Kidney glomerular epithelial cell (primary cell): ENCODE measurements around the gene KCNF1.

ENCODE experiments used
- DNase-seq: peaks from one replicate; lab custom pipeline; 2025; lab: John Stamatoyannopoulos, UW

KCNF1 gene

DNA sequence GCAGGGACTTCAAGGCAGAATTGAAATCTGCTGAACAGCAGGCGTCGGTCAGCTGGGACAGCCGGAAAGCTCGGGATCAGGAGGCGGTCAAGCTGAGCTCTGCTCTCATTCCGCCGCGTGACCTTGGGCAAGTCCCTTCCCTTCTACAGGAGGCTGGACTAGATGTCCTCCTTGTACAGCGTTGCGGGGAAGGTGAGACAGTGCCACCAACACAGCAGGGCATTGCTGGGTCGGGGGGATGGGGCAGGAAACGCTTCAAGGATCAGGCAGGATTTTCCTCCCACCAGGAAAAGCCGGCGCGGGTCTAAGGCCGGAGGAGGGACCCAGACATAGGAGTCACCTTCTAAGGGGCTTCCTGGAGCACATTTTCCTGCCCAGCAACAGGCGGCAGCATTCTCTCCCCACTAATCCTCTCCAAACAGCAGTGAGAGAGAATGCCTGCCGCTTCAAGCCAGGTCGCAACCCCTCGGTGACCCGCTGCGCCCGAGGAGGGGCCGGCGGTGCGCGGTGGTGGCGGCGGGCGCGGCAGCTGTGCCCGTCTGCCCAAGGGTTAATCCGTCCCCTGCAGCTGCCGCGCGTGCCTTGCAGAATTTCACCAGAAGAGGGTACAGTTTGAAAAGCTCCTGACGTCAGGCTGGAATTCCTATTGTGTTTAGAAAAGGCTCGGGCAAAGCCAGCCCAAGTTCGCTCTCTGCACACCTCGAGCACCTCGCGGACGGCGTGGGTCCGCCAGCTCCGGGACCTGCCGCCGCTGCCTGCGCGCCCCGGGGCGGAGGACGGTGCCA lies at the start of gene KCNF1:
Gene KCNF1, plus strand, starts transcription at position 644 of the 785 bp plus-strand sequence. CDS start 493 bp downstream, outside the sequence.
- peak; percentile 25 for DNase-seq

GRCh38 chr2:10862330-10862729 lies 49.4 kb upstream of the KCNF1 start:
- no peak for DNase-seq

GRCh38 chr2:10863047-10863446 lies 48.7 kb upstream of the KCNF1 start:
- no peak for DNase-seq

DNA sequence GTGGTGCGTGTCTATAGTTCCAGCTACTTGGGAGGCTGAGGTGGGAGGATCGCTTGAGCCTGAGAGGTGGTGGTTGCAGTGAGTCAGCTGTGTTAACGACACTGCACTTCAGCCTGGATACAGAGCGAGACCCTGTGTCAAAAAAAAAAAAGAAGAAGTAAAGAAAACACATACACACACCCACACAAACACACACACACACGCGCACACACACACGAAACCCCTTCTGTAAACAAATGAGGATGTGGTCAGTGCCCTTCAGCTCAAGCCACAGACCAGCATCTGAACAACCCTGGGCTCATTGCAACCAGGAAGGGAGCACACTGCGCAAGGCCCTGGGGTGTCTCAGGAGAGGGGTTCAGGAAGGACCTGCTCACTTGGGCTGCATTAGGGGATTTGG lies 47.9 kb upstream of the KCNF1 start:
- DNase-seq, result no peak

- DNase-seq, result no peak
These were observed 47.5 kb upstream of the KCNF1 start for GRCh38 chr2:10864251-10864650.

DNA sequence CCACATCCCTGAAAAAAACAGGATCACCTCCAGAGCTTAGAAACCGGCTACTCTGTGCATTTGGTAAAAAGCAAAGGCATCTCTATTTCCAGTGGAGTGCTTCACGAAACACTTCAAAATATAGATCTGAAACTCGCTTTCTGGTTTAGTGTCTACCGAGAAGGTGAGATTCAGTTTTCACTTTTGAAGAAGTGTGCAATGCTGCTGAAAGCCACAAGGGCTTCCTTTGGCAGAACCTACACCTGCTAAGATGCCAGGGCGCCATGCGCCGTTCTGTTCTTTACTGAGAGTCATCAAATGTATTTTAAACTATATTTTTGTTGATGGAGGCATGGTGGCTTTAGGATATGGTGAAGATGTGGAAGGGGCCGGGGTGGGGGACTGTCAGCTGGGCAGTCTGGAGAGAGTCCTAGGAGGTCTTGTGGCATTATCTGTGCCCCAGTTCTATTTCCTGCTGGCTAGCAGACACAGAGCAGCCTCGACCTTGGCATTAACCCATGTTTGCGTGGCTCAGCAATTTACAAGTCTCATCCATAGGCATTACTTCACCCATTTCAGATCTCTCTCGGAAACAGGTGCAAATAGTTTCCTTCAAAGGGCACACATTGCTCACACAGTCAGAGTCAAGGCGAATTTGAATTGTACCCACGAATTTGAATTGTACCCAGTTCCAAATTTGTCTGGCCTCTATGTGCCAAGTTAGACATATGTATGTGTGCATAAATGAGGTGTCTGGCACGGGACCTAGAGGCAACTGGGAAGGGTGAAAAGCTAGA lies 46.7 kb upstream of the KCNF1 start:
- DNase-seq, result no peak

DNA sequence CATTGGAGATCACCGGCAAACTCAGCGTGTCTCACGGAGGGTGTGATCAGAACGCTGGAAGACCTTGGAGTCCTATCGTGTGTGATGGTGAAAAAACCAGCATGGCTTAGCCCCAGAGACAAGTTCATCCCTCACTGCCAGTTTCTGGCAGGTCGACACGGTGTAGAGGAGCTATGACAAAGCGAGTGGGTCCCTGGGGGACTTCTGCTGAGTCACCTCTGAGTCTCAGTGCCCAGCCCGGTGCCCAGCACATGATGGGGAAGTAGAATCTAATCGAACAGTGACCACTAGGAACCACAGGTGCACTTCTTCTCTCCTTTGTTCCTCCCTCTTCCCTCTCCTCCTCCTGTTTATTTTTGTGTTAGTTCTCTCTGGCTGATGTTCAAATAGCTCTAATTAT lies 45.9 kb upstream of the KCNF1 start:
- no peak for DNase-seq

DNA sequence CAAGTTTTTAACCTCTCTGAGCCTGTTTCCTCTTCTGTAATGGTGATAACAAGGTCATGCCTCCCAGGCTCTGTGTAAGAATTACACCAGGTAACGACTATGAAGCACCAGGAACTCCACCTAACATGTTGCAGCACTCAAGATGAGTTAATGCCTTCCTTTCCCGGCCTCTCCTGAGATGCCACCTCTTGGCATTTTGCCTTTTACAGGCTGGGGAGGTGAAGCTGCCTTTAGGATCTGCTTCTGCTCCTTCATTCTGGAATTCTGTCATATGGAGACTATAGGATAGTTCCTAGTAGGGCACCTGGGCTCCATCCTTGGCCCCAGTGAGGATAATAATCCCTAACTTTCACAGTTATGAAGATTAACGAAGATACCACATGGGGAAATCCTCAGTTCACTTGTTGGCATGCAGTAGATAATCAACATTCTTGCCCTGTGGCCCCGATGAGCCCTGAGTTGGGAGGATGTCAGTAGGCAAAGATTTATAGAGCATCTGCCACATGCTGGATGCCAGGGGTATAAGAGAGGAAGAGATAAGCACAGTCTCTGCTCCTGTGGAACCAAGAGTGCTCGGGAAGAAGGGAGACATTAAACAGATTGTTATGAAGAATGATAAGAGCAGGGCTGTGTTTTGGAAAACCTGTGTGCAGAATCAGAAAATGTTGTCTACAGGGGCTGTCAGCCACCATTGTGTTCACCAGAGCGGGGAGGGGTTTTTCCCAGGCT lies 43.9 kb upstream of the KCNF1 start:
- DNase-seq, result no peak

DNA sequence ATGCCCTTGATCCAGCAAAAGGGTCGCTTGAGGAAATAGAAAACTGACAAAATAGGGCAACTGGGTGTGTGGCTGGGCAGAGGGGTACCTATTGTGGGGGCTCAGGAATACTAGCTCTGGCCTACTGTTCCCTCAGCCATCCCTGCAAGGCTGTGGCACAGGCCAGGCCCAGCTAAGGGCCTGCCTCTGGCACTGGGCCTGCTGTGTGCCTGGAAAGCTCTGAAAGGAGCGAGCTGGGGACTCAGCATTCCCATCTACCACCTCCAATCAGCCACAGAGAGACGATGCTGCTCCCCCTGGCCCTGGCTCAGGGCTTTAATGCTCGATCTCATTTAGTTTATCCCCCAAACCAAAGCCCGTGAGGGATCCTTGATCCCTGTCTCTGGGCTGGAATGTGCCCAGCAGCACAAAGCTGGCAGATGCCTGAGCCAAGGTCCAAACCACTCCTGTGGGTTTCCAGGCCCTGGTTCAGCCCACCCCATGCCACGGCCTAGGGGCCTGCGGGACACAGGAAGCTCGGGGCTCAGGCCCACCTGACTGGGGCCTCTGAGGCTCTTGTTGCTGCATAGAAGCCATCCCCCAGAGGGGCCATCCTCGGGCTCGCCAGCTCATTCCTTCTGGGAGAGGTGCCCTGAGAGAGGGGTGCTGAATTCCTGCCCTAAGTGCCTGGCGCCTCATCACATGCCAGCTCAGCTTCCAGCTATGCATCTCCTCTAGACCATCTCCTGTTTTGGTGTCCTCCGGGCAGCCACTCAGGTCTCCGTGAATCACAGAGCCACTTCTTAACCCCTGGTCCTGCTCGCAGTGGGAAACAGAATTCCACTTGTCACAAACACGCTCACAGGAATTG lies 43.0 kb upstream of the KCNF1 start:
- DNase-seq, result peak; percentile 26

DNA sequence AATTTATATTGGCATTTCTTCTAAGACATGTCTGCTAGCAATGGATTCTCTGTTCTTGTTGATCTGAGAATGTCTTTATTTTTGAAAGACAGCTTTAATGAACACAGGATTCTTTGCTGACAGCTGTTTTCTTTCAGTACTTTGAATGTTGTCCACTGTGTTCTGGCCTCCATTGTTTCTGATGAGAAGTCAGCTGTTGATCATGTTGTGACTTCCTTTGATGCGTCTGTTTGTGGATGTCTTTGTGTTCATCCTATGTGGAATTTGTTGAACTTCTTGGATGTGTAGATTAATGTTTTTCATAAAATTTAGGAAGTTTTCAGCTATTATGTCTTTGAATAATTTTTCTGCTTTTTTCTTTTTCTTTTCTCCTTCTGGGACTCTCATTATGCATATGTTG lies 39.8 kb upstream of the KCNF1 start:
- no peak for DNase-seq

DNA sequence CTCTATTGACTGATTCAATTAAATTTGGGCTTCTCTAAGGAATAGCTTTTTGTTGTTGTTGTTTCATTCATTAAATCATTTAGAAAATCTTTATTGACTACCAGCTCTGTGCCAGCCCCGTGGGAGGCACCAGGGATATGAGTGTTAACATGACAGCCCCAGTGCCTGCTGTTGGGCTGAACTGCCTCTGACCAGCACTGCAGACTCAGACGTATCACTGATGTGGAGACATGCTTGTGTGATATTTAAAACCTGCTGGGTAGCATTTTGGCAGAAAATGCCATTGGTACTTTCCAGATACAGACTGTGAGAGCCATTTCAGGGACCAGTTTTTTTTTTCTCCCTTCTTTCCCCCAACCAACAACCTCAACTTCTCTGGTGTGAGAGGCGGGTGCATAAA lies 38.6 kb upstream of the KCNF1 start:
- no peak for DNase-seq

DNA sequence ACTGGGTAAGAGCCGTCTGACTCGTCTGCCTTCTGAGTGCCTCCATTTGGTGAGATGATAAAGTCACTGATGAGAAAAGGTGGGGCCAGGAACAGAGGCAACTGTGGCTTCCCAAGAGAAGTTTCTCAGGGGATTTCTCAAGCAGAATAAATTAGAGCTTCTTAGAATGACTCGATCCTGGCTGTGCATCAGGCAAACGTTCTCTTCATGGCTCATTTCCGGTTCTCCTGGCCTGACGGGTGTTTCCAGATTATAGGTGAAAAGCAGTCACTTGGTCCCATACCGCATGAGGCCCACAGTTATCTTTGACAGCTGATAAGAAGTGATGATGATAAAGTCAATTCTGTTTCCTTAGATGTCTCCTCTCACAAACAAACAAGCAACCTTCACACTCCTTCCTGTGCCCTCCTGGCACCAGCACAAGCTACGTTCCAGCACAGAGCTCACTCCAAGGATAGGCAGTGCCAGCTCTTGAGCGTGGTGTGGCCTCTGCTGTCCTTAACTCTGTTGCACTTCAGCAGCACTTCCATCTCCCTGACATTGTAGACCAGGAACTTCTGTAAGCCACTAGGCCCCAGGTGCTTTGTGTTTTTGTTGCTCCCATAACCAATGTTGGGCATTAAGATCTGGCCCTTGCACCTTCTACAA lies 37.8 kb upstream of the KCNF1 start:
- no peak for DNase-seq

DNA sequence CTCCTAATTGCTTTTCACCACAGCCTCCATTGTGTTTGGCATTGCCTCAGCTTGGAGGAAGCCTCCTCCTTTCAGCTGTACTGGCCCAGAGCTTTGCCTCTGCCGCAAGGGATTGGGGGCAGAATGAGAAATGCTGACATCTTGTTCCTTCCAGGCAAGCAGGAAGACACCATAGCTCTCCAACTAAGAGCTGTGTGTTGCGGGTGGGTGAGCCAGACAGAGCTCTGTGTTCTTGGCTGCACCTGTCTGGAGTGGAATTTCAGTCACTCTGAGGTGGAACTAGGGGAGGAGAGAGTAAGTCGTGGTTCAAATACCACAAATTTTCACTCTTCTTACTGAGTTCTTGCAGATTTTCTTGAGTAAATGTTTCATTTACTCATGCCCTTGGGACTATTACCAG lies 36.6 kb upstream of the KCNF1 start:
- no peak for DNase-seq

GRCh38 chr2:10876394-10876793 lies 35.3 kb upstream of the KCNF1 start:
- no peak for DNase-seq

GRCh38 chr2:10876963-10877362 lies 34.8 kb upstream of the KCNF1 start:
- no peak for DNase-seq

DNA sequence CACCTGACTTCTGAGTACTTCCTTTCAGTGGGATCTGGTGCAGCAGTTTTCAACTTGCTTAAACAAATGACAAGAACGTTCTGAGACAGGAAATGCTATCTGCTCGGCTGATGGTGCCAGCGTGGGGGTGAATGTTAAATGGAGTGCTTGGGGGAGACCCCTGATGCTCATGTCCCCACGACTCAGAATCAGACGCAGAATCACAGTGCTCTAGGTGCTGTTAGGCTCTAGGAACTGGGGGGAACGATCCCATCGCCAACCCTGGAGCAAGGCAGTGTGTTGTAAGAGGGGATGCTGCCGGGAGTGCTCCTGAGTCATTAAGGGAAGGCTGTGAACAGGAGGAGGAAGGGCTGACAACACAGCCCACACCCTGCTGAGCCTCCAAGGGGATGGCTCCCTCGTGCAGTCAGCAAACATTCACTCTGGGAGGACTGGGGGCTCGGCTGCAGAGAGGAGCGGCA lies 34.1 kb upstream of the KCNF1 start:
- no peak for DNase-seq

DNA sequence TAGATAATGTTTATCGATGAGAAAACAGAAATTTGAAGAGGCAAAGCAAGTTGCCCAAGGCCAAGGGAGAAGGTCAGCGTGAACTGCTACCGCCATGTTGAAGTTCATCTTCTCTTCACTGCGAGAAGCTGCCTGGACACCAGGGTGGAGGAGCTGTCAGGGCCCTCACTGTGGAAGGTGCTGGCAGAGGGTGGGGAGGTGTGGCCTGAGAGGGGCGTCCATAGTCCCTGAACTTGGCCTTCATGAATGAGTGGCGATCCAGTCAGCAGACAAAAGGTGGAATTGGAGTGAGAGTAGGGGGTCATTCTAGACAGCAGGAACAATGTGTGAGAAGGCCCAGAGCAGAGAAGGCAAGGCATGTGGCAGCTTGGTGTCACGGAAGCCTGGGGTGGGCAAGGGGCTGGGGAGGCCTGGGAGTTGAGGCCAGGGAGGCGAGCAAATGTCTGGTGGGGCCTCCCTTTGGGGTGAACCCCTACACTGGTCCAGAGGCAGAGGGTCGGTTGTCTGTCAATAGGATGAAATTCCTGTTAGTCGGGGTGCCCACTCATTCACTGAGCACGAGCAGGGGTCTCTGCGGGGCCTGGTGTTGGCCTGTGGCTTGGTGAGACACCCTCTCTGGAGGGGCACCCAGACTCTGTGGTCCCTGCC lies 33.3 kb upstream of the KCNF1 start:
- no peak for DNase-seq

DNA sequence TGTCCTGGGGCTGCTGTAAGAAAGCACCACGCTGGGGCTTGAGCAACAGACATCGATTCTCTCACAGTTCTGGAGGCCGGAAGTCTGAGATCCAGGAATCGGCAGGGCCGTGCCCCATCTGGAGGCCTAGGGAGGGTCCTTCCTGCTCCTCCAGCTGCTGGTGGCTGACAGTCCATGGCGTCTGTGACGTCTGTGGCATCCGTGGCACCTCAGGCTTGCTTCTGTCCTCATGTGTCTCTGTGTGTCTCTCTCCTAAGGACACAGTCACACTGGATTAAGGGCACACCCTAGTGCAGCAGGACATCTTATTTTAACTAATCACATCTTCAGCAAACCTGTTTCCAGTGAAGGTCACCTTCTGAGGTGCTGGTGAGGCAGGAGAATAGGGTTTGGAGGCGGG lies 32.6 kb upstream of the KCNF1 start:
- no peak for DNase-seq

DNA sequence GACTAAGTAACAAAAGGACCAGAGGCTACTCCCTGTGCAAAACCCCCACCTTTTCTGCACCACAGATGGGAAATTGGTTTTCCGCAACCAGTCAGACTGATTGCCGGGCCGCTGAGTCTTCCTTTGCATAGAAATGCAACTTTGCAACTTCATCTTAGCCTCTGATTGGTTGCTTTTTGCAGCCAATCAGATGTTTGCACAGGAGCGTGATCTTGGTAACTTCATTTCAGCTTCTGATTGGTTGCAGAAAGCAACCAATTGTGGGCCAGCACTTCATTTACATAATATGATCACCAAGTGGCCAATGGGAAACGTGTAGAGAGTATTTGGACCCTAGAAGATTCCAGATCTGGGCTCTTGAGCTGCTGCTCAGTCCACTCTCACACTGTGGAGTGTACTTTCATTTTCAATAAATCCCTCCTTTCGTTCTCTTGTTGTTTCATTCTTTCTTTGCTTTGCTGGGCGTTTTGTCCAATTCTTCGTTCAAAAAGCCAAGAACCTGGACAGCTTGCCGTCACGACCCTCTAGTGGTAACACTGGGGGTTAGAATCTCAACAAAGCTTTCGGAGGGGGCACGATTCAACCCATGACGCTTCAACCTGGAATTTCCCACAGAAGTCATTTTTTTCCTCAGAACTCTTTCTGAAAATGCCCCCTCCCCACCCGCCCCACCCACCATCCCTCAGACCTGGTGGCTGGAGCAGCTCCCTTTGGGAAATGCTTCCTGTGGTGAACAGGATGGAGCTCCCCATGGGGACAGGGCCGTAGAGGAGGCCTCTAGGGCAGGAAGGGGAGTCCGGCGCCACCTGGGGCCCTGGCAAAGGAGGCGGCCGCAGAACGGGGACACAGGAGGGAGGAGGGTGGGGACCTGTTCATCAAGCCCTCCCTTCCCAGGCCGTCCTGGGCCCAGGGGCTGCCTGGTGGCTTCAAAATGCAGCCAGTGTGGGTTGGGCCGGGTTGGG lies 31.8 kb upstream of the KCNF1 start:
- no peak for DNase-seq
